Upper lobe of left lung (tissue), 4 donors: ENCODE results near the gene GFRA3.

Source experiments
- EP300 ChIP-seq, 4 donors: sonication (generic); formaldehyde crosslinking; IDR thresholded peaks; one replicate each; pipeline ENCODE4 v1.5.1; 2017; ENCODE audit warnings: antibody characterized with exemption in 4 of 4, control low read depth in 2 of 4
- TF ChIP-seq, protein P1 (sequence below), 6 experiments: fragments of 450-650 bp in 4 of 6; fragments of 200-600 bp in 2 of 6; sonication (generic) in 2 of 6; IDR thresholded peaks; one replicate each; pipeline ENCODE4 v1.5.1; 2016 to 2019; ENCODE audit warnings: antibody characterized with exemption in 6 of 6

- TF ChIP-seq, protein P1, sequence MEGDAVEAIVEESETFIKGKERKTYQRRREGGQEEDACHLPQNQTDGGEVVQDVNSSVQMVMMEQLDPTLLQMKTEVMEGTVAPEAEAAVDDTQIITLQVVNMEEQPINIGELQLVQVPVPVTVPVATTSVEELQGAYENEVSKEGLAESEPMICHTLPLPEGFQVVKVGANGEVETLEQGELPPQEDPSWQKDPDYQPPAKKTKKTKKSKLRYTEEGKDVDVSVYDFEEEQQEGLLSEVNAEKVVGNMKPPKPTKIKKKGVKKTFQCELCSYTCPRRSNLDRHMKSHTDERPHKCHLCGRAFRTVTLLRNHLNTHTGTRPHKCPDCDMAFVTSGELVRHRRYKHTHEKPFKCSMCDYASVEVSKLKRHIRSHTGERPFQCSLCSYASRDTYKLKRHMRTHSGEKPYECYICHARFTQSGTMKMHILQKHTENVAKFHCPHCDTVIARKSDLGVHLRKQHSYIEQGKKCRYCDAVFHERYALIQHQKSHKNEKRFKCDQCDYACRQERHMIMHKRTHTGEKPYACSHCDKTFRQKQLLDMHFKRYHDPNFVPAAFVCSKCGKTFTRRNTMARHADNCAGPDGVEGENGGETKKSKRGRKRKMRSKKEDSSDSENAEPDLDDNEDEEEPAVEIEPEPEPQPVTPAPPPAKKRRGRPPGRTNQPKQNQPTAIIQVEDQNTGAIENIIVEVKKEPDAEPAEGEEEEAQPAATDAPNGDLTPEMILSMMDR (IDR thresholded peaks at IDR 0.05), result no peak
- no peak for TF ChIP-seq EP300 (IDR thresholded peaks at IDR 0.05)
Observed at GRCh38 chr5:138276402-138277054, 2.1 kb upstream of the GFRA3 start.
